Subcutaneous adipose tissue (tissue), 4 donors: Measurements from ENCODE around the gene TADA1. TPM values are rescaled to one million over a fixed set of nuclear protein-coding genes. Genes with fewer than 3 reads are reported as not detected.

ENCODE experiments used
- total RNA-seq, 4 donors: library from RNA; depleted of rRNA; stranded (reverse); fragments of >200 nt; gene quantifications; one replicate each; pipeline ENCODE4 v1.1.0, GENCODE V29; 2016
- TF ChIP-seq, protein P1 (sequence below): fragments of 450-650 bp; IDR thresholded peaks from one replicate; pipeline ENCODE4 v1.5.1; 2016; ENCODE audit warnings: low read depth, mild to moderate bottlenecking, control low read depth, antibody characterized with exemption, moderate library complexity

The TADA1 gene
- total RNA-seq, 4 donors from 2014 or later = 5.5 to 7.9 (median 6.3) TPM

DNA sequence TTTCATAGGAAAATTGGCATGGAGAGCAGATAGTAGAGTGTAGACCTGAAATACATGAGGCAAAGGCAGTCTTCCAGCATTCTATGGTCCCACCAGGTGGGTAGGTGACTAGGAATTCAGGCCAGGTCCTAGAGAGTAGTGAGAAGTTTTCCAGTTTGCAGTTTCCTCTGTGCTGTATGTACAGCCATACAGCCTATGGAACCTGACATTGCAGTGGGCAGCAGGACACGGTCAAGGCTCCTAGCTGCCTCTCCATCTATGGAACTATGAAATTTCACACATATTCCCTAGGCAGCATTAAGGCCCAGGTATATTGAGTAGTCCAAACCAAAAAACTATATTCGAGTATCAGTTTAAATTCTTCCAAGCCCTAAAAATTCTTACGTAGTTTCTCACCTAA is 20.5 kb downstream of the TADA1 start:
- TF ChIP-seq, protein P1, sequence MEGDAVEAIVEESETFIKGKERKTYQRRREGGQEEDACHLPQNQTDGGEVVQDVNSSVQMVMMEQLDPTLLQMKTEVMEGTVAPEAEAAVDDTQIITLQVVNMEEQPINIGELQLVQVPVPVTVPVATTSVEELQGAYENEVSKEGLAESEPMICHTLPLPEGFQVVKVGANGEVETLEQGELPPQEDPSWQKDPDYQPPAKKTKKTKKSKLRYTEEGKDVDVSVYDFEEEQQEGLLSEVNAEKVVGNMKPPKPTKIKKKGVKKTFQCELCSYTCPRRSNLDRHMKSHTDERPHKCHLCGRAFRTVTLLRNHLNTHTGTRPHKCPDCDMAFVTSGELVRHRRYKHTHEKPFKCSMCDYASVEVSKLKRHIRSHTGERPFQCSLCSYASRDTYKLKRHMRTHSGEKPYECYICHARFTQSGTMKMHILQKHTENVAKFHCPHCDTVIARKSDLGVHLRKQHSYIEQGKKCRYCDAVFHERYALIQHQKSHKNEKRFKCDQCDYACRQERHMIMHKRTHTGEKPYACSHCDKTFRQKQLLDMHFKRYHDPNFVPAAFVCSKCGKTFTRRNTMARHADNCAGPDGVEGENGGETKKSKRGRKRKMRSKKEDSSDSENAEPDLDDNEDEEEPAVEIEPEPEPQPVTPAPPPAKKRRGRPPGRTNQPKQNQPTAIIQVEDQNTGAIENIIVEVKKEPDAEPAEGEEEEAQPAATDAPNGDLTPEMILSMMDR = no peak

DNA sequence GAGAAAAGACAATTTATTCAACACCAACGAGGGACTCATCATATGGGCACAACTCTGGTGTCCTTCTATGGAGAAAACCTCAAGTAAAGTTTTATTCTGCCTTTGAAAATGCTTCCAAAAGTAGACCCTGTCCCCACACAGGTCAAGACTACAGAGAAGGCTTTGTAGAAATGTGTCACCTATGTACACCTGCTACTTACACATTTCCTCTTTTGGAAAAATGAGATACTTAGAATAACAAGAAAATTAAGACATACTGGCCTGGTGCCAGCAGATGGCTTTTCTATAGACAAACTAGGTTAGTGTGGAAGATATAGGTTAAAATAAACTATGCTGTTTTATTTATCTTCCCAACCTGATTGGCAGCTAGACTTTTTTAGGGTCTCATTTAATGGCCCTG is 23.1 kb downstream of the TADA1 start:
- TF ChIP-seq, protein P1 = no peak

DNA sequence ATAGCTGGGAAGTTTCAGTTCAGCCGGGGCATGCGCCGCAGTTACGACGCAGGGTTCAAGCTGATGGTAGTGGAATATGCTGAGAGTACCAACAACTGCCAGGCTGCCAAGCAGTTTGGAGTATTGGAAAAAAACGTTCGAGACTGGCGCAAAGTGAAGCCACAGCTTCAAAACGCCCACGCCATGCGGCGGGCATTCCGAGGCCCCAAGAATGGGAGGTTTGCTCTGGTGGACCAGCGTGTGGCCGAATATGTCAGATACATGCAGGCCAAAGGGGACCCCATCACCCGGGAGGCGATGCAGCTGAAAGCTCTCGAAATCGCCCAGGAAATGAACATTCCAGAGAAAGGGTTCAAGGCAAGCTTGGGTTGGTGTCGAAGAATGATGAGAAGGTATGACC is 26.9 kb downstream of the TADA1 start:
- TF ChIP-seq, protein P1 = no peak

DNA sequence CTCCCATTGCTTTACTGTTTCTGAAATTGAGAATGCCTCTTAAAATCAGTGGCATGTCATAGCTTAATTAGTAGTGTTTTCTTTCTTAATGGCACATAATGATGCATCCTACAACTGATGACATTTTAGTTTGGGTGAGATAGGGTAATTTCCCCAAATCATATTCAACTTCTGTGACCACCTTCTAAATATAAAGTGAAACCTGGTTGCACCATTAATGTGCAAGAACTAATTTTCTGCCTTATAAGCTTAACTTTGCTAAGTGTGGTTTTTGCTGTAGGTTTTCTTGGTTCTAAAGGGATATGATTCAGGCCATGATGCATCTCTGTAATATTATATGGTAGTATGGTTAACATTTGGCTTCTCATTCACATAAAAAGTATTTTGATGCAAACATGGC is 27.9 kb downstream of the TADA1 start:
- TF ChIP-seq, protein P1 = no peak

DNA sequence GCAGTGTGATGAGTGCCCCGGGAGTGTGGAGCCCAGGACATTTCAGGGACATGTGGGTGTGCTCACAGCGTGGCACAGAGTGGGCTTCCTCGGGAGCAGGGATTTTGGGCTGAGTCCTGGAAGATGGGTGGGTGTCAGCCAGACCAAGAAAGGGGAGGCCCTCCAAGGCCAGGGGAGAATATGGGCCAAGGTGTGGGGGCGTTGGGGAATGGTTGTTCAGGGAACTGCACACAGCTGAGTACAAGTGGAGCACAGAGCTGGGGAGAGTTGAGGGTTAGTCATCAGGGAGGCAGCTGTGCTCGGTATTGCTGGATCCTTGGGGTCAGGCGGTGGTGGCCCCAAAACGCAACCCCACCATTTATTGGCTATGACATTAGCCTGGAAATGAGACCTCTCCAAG is 31.3 kb downstream of the TADA1 start:
- TF ChIP-seq, protein P1 = no peak

DNA sequence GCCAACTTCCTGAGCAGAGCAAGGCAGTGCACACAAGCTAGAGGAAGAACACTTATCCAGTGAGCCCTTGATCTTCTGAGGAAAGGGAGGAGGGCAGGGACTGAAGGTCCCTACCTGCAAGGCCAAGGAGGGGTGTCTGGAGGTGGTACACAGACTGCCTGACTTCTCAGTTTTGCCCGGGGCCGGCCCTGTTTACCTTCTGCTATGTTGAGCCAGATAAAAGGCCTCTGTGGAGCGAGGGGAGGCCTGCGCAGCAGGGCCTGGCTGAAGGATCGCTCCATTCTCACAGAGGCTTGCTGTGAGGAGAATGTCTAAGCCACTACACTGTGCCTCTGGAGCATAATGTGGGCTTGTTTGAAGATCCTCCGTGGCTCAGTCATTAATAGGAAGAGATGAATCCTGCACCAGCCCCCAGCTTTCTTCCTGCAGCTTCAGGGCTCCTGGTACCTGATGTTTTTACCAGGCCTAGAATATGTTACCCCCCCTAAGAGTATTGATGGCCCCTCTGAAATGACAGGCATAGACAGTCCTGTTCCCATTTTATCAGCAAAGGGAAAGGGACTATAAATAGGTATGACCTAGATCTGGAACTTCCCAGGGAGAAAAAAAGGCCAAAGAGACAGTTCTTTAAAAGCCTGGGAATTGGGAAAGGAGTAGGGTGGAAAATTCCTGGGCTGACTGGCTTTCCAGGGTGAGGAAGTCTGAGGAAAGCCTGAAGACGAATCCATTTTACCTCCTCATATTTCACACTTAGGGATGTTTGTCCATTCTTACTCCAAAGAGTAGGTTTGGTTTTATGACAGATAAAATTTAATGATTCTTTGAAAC is 32.1 kb downstream of the TADA1 start:
- TF ChIP-seq, protein P1 = no peak

DNA sequence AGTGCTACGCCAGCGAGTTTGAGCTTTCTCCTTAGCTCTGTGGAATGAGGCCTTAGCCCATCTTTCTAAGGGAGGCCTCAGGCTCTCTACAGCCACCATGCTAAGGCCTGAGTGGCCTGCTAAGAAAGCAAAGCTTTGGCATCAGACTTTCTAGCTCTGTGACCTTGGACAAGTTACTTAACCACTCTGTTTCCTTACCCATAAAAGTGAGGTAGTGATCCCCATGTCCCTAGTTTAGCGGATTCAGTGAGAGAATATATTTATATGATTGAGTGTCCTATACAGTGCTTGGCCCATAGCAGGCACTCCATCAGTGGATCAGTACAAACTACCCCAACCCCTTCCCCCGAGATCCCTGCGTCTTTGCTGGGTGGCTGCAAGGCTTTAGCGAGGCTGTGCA is 32.7 kb downstream of the TADA1 start:
- TF ChIP-seq, protein P1 = no peak
